ENCODE data around the gene SUSD2. TPM values are rescaled to one million over a fixed set of nuclear protein-coding genes. Genes with fewer than 3 reads are reported as not detected.

Gene SUSD2
- polyA plus RNA-seq, 4 donors: 1.7 to 21.5 (median 10.7) TPM

DNA sequence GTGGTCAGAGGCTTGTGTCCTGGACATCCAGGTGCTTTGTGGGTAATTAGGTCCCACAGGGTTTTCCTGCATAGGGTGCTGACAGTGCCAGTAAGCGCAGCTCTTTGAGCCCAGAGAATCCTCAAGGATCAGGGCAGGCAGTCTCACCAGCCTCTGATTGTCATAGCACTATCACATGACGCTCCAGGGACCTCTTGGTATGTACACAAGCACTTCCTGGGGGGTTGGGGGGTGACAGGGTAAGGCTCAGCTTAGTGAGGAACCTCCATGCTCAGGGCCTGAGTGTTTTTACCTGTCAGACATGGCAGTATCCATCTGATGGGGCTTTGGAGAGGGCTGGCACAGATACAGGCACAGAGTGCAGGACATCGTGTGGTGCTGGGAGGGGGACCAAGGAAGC, 27.9 kb upstream of the SUSD2 start:
- DNase-seq (ENCODE audit: low read depth in 4 of 4, low spot score in 3 of 4): no peak

DNA sequence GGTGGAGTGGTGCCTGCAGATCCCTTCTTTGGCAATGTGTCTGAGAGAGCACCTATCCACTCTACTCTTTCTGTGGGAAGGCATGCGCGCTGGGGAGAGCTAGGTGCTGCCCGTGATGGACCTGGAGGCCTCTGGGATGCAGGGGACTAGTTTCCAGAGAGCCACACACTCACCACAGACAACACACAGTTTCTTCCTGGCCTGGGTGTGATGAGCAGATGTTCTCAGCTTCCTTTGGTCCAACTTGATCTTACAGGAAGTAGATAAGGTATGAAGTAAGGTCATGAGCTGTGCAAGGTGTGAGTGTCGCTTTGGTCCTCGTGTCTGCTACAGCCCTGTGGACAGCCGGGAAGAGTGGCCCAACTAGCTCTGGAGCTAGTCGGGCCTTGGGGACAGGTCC, 27.3 kb upstream of the SUSD2 start:
- DNase-seq (ENCODE audit: low read depth in 4 of 4, low spot score in 3 of 4): no peak

DNA sequence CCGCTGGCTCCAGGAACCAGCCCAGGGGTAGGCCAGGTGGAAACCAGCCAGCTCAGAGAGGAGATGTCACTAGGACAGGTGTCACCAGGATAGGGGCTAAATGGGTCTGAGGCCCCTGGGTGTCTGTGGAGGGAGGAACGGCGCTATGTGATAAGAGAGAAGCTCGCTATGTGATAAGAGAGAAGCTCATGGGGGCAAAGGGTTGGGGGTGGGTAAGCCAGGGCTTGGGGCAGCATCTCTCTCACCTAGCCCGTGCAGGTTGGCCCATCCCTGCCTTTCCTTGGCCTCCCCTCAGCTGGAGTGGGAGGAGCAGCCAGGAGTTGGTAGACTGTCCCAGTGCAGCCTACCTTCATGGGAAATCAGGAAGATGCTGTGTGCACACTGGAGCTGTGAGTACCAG, 26.5 kb upstream of the SUSD2 start:
- no peak for DNase-seq (ENCODE audit: low read depth in 4 of 4, low spot score in 3 of 4)

GRCh38 chr22:24155627-24156140, 25.6 kb upstream of the SUSD2 start:
- DNase-seq (ENCODE audit: low read depth in 4 of 4, low spot score in 3 of 4): peak in 1 of 4 donors; percentile 40

- DNase-seq (ENCODE audit: low read depth in 4 of 4, low spot score in 3 of 4): no peak
Observed at GRCh38 chr22:24156141-24156912, 25.0 kb upstream of the SUSD2 start.

DNA sequence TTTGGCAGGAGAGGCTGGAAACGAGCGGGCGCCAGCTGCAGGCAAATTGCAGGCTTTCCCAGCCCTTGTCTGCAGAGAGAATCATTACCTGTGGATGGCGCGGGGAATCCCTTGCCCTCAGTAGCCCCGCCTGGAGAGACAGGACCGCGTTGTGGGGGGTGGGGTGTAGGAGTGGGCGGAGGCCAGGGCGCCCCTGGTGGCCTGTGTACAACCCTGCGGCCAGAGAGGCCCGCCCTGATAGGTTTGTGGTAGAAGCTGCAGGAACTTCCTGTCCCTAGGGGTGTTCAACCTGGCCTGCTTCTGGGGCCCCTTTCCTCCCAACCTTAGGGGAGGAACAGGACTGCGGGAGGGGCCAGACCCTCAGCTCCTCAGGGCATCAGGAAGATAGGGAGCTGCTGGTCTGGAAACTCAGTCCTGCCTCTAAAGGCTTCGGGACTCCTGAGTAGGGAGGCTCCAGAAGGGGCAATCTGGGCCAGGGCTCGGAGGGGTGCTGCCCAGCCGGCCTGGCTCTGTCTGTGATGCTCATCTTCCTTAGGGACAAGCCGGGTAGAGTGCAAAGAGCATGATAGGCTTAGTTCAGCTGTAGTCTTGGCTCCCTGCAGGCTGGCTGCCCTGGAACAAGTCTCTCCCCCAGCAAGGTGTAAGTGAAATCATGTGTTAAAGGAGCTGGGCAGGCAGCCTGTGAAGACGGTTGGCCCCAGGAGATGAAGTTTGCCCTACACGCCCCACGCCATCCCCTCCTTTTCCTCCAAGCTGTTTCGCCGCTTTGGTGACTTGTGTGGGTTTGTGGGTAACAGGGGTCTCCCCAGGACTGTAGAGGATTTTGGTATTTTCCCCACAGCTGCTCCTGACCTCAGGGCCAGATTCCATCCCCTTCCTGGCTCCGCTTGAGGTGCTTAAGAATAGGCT, 24.1 kb upstream of the SUSD2 start:
- DNase-seq (ENCODE audit: low read depth in 4 of 4, low spot score in 3 of 4): peak in 1 of 4 donors; percentile 54

- DNase-seq (ENCODE audit: low read depth in 4 of 4, low spot score in 3 of 4): no peak
Observed at GRCh38 chr22:24157822-24158135, 23.5 kb upstream of the SUSD2 start.

DNA sequence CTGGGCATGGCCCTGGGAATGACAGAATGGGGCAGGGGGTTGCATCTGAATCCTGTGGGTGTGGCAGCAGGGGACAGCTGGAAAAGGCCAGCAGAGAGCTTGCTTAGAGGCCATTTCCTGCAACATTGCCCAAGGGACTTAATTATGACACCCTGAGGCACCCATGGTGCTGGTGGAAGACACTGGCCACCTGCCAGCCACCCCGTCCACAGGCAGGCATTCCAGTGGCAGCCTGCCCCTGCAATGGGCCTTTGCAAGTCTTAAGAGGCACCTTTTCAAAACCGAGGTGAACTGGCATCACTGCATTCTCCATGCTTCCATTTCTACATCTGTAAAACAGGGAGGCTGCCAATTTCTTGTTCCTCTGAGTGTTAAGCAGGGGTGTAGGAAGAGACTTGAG, 21.6 kb upstream of the SUSD2 start:
- DNase-seq (ENCODE audit: low read depth in 4 of 4, low spot score in 3 of 4): no peak

GRCh38 chr22:24160546-24160945, 20.7 kb upstream of the SUSD2 start:
- no peak for DNase-seq (ENCODE audit: low read depth in 4 of 4, low spot score in 3 of 4)

GRCh38 chr22:24161485-24161884, 19.8 kb upstream of the SUSD2 start:
- DNase-seq (ENCODE audit: low read depth in 4 of 4, low spot score in 3 of 4): no peak

GRCh38 chr22:24161909-24162308, 19.4 kb upstream of the SUSD2 start:
- no peak for DNase-seq (ENCODE audit: low read depth in 4 of 4, low spot score in 3 of 4)

- no peak for DNase-seq (ENCODE audit: low read depth in 4 of 4, low spot score in 3 of 4)
Observed at GRCh38 chr22:24162436-24162835, 18.9 kb upstream of the SUSD2 start.

GRCh38 chr22:24164243-24164642, 17.0 kb upstream of the SUSD2 start:
- DNase-seq (ENCODE audit: low read depth in 4 of 4, low spot score in 3 of 4): no peak

GRCh38 chr22:24164940-24165339, 16.3 kb upstream of the SUSD2 start:
- no peak for DNase-seq (ENCODE audit: low read depth in 4 of 4, low spot score in 3 of 4)

DNA sequence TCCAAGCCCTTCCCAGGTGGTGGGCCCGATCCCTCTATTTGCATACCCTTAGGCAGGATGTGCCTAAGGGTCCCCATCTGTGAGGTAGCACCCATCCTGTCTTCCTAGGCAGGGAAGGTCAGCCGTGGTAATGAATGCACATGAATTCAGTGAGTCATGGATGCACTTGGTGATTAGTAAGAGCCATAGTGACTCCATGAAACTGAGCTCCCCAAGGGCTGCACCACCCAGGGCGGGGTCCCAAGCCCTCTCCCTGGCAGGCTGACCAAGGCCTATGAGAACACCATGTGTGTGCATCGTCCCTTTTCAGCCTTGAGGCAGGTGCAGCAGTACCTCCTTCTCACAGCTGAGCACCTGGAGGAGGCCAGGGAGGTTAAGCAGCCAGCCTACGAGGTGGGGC, 15.6 kb upstream of the SUSD2 start:
- DNase-seq (ENCODE audit: low read depth in 4 of 4, low spot score in 3 of 4): no peak

- DNase-seq (ENCODE audit: low read depth in 4 of 4, low spot score in 3 of 4): no peak
Observed at GRCh38 chr22:24166811-24167210, 14.5 kb upstream of the SUSD2 start.

DNA sequence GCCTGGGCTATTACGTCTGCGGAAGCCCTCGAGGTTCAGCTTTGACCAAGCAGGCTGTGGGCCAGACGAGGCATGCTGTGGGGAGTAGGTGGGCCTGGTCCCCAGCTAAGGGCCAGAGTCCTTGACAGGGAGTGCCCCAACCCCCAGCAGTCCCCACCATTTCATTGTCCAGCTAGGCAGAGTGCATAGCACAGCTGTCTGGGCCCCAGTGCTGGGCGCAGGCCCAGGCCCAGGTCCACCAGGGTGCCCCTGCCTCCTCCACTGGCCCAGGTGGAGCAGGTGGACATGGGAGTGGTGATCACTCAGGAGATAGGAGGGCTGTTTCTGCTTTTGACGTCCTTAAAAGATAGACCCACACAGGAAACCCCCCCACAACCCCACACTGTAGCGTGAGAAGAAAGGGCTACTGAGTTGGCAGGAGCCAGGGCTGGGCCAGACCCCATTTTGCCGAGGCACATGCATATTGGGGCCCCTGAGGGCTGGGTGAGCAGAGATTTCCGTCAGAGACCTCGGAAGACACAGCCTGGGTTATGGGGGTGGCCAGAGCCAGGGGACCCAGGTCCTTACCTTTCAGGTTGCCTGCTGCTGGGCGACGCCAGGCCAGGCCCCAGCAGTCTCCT, 11.7 kb upstream of the SUSD2 start:
- no peak for DNase-seq (ENCODE audit: low read depth in 4 of 4, low spot score in 3 of 4)

DNA sequence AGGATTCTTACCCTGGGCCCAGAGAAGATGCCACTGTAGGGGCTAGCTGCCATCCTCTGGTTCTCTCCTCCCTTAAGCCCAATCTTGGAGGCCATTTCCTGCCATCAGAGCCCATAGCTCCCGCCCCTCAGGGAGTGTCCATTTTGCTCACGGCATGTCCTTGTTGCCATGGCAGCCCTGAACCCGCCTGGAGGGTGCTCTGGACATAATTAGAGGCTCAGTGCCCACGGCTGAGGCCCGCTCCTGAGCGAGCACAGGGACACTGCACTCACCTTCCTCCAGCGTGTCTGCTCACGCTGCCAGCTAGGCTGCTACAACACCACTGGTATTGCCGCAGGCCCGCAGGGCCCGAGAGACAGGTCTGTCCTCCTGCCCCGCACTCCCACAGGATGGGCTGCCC, 11.1 kb upstream of the SUSD2 start:
- no peak for DNase-seq (ENCODE audit: low read depth in 4 of 4, low spot score in 3 of 4)

DNA sequence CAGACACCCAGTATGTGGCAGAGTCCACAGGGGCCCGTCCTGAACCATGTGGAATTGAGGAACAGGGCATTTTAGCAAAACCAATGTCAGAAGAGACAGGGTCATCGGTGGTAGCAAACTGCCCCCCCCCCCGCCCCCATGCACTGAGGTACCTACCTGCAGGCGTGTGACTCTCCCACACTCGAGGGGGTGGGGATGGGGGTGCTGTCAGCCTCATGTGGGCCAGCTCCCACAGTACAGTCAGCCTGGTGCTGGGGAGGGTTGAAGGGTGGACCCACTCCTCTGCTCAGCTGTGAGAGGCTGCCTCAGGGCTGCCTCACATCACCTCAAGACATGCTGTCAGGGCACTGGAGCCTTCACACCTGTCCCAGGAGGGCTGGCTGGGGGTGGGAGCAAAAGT, 10.7 kb upstream of the SUSD2 start:
- DNase-seq (ENCODE audit: low read depth in 4 of 4, low spot score in 3 of 4): no peak

DNA sequence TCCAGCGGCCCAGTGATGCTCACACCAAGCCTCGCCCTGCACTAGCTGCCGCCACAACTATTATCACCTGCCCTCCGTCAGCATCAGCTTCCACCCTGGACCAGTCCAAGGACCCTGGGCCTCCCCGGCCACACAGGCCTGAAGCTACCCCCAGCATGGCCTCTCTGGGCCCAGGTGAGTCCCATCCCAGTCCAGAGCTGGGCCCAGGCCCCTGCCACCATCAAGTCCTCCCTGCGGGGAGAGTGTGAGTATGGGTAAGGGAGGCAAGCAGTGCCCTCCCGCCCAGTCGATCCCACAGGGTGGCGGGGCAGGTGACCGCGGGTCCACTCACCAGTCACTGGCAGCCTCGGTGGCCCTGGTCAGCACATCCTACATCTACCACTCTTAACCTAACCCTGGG, 9.5 kb upstream of the SUSD2 start:
- DNase-seq (ENCODE audit: low read depth in 4 of 4, low spot score in 3 of 4): no peak

DNA sequence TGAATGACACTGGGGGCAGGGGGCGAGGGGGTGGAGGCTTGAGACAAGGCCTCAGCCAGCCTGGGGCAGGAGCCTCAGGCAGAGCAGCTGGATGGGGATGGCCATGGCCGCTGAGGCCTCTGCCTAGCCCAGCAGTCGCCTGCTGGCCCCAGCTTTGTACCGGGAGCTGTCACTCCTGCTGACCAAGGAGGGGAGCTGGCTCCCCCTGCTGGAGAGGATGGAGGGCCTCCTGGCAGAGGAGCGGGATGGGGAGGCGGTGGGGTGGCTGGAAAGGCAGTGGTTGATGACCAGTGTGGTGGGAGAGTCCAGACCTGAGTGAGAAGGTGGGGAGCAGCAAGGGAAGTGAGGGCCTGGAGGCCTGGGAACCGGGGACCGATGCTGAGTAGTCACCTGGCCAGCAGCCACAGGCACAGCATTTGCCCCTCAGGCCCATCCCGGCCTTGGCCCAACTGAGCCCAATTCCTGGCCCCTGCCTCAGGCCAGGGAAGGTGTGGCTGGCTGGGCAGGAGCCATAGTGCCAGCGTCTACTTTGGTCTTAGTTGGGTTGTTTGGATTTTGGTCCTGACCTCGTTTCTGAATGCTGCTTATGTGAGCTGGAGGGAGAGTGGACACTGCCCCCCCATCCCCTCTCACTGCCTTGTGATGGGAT, 6.0 kb upstream of the SUSD2 start:
- DNase-seq (ENCODE audit: low read depth in 4 of 4, low spot score in 3 of 4): no peak

Measured in left renal pelvis (tissue), 4 donors.